Astrocyte (in vitro differentiated cells and primary cell): ENCODE results near the gene CNIH3.

Experiments used
- EZH2 ChIP-seq: IDR thresholded peaks from 2 replicates; pipeline ENCODE4 v1.6.1; 2012; ENCODE audit warnings: mild to moderate bottlenecking, low read length, inconsistent platforms; ENCODE audit not compliant: insufficient read depth
- TF ChIP-seq, protein P1 (sequence below): IDR thresholded peaks from 2 replicates; pipeline ENCODE4 v1.5.1; 2011; ENCODE audit warnings: low read depth, mild to moderate bottlenecking, inconsistent platforms, low read length, moderate library complexity; ENCODE audit not compliant: insufficient read depth

DNA sequence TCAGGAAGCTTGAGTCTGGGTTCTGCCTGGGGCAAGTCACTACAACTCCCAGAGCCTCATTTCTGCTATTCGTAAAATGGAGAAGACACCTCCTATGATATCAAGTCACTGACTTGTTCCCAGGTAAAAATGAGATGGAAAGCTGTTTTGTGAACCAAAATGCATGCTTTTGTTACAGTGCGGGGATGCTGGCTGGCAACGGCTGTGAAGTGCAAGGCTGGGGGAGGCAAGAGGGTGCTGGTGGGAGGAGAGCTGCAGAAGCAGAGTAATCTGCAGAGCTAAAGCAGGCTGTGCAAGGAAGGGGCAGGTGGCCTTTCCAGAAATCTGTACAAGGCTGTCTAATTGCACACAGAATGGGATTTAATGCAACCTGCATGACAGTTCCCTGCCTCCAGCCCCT lies 150.9 kb downstream of the CNIH3 start:
- TF ChIP-seq, protein P1, sequence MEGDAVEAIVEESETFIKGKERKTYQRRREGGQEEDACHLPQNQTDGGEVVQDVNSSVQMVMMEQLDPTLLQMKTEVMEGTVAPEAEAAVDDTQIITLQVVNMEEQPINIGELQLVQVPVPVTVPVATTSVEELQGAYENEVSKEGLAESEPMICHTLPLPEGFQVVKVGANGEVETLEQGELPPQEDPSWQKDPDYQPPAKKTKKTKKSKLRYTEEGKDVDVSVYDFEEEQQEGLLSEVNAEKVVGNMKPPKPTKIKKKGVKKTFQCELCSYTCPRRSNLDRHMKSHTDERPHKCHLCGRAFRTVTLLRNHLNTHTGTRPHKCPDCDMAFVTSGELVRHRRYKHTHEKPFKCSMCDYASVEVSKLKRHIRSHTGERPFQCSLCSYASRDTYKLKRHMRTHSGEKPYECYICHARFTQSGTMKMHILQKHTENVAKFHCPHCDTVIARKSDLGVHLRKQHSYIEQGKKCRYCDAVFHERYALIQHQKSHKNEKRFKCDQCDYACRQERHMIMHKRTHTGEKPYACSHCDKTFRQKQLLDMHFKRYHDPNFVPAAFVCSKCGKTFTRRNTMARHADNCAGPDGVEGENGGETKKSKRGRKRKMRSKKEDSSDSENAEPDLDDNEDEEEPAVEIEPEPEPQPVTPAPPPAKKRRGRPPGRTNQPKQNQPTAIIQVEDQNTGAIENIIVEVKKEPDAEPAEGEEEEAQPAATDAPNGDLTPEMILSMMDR: no peak
- TF ChIP-seq EZH2: no peak
